LoVo (cell line): ENCODE data around the gene ACTR8.
A peak's percentile ranks its signal among the peaks of the same experiment; 100 is the strongest.

Experiments used
- DNase-seq: peaks from one replicate; pipeline ENCODE4 v3.0.0-alpha.2; 2016; ENCODE audit warnings: low spot score

The ACTR8 gene

DNA sequence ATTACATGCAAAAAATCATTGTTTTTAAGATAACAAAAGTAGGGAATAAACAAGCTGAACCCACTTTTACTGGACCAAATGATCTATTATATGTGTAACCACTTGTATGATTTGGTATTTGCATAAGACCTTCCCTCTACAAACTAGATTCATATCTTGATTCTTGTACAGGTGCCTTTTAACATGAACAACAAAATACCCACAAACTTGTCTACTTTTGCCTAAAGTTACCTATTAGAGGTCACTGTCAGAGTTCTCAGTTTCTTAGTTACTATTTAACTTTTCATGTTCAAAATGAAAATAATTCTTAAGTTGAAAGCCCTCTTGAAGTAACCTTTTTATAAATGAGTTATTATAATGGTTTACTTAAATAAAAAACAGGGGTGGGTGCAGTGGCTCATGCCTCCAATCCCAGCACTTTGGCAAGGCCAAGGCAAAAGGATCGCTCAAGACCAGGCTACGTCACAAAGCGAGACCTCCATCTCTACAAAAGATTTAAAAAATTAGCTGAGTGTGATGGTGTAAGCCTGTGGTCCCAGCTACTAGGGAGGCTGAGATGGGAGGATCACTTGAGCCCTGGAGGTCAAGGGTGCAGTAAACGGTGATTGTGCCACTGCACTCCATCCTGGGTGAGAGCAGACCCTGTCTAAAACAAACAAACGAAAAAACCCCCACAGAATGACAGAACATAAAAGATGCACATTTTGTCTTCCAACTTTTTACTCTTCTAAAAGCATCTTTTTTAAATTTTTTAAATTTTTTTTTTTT lies 16.0 kb downstream of the ACTR8 start:
- no peak for DNase-seq

DNA sequence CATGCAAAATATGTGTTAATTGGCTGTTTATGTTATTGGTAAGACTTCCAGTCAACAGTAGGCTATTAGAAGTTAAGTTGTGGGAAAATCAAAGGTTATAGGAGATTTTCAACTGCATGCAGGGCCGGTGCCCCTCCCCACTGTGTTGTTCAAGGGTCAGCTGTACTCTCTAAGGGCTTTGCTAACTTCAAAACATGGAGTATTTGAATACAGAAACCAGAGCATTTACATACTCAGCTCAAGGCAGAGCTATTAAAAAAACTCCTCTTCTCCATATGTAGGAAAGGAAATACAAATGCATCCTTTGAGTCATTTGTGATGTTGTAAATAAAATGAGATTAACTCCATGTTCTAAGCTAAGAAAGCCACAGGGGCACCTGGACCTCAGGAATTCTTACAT lies 18.8 kb downstream of the ACTR8 start:
- DNase-seq = no peak

DNA sequence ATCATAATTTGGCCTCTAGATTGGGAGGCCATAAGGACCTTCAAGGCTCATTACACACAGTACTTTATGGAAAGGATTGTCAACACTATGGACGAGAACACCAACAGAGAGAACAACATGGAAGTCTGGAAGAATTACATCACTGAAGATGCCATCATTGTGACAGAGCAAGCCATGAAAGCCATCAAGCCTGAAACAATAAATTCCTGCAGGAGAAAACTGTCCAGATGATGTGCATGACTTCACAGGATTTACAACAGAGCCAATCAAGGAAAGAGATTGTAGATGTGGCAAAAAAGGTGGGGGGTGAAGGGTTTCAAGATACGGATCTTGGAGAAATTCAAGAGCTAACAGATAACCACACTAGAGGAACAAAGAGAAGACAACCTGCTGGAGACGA lies 19.7 kb downstream of the ACTR8 start:
- DNase-seq = no peak

DNA sequence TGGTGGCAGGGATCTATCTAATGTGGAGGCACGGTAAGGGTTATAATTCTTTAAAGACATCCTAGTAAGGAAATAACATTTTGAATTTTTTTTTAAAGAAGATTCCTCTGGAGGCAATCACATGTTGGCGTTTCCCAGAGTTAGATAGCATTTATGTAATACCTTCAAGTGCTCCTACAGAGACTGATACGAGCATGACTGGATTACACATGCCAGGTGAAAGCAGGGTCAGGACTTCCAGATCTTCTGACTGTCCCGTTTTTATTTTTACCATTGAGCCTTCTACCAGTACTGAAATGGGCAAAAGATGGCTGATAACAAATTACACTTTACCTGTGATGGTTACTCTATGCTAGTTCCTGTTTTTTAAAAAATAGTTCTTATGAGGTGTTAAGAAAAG lies 21.8 kb downstream of the ACTR8 start:
- DNase-seq = no peak

DNA sequence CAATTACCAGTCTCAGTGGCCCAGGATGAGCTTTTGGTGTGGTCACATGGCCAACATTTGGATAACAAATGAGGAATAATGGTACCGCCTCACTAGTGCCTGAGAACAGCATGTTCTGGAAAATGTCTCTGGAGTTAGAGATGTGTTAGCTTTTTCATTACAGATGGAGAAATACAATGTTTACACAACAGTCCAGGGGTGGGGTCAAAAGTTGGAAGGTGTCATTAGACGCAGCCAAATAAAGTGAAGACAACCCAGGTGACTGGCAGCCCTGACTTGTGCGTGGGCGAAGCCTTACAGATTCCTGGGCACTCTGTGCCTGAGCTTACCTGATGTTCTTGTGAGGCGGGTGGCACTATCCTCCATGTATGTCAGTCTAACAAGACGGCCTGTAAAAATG lies 22.8 kb downstream of the ACTR8 start:
- no peak for DNase-seq

DNA sequence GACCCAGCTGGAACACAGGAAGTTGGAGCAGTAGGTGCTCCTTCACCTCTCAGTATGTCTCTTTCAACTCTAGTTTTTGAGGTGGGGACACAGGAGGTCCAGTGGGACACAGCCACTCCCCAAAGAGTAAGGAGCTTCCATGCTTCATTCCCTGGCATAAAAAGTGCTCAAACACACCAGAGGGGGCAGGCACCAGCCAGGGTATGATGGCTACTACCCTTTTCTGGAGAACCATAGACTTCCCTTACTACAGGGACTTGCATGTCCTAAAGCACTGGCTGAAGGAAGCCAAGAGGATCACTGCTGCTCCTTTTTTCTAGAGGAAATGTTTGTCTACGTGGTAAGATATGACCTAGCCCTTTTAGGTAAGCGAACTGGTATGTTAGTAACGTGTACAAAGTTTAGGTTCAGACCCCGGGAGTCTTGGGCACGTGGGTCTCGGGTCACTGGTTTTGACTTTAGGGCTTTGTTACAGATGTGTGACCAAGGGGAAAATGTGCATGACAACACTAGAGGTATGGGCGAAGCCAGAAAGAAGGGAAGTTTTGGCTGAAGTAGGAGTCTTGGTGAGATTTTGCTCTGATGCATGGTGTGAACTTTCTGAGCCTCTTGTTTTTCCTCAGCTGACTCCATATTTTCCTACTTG lies 23.7 kb downstream of the ACTR8 start:
- DNase-seq = no peak

DNA sequence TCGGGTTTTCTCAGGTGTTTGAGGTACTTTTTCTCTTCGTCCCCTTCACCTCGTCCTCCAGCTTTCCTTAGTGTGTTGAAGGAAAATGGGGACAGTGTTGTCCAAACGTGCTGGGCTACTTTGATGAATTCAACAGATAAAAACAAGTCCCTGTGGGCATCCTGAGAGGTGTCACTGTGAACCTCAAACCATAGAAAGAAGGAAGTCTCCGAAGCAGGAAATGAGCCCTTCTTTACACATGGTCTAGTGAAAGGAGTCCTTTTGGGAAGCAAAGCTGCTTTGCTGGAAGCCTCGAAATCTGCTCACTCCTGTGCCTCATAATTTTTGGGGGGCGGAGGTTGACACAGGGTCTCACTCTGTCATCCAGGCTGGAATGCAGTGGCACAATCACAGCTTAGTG lies 25.0 kb downstream of the ACTR8 start:
- no peak for DNase-seq

DNA sequence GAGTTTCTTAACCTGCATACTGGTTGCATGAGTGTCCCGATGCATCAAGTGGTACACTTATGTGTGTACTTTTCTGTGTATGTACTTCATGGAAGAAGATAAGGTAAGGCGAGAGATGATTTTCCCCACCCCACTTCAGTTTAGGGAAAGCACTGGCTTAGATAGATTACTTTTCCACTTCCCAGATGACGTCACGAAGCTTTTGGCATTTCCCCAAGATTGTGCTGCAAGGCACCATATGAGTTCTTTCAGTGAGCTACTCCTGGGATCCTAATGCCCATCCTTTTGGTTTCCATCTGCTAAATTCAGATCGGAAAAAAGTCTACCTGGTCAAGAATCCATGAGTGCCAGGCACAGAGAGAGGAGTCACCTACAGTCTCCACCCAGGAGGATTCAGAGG lies 31.1 kb downstream of the ACTR8 start:
- DNase-seq = no peak

DNA sequence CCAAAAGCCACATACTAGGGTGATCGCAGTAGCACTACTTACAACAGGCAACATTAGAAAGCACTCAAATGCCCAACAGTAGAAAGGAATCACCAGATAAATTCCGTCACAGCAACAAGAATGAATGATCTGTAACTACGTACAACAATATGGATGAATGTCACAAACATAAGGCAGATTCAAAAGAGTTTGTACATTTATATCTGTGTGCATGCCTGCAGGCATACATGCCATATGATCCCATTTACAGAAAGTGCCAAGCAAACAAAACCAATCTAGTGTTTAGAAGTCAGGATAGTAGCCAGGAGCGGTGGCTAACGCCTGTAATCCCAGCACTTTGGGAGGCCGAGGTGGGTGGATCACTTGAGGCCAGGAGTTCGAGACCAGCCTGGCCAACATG lies 32.0 kb downstream of the ACTR8 start:
- no peak for DNase-seq

DNA sequence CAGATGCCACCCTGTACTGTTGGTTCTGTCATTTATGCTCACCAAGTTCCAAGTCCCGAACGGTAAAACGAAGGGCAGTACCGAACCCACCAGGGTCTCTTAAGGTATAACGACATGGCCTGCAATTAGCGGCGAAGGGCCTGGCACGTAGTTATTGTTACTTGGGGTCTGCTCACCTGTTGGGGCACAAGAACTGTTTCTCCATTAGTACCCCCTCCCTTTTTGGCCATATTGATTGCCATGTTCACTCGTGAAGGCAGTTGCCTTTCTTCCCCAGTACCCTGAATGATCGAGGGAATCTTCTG lies 35.1 kb downstream of the ACTR8 start:
- DNase-seq = no peak

DNA sequence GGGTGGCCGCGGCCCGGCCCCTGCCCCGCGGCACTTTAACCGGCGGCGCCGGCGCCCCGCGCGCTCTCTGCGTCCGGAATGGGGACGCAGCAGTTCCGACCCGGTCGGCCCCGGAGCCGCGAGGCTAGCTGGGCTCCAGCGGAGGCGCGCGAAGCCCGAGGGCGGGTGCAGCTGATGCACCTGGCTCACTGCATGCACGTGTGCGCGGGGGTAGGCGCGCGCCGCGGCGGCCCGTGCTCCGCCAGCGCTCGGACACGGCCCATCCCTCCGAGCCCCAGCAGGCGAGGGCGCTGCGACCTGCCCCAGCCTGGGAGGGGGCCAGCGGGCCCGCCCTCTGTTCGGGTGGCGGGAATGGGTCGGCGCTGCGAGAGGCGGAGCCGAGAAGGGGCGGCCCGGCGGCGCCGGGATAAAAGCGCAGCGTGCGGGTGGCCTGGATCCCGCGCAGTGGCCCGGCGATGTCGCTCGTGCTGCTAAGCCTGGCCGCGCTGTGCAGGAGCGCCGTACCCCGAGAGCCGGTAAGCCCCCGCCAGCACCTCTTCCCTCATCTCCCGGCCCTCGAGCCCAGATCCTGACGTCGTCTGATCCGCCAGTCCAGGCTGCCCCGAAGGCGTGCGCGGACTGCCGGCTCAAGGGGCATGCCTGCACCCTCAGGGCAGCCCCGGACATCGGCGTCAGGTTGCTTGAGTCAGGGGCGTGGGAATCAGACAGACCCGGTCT lies 35.7 kb downstream of the ACTR8 start, which contains the start of the genes CHDH and IL17RB:
Gene CHDH (minus strand): TSS at position 286 of the 717 bp plus-strand sequence. CDS start 22,411 bp downstream, outside the sequence.
Gene IL17RB (plus strand): TSS at position 435 of the 717 bp plus-strand sequence. CDS start 21 bp downstream, at position 456.
- peak; percentile 85 for DNase-seq

DNA sequence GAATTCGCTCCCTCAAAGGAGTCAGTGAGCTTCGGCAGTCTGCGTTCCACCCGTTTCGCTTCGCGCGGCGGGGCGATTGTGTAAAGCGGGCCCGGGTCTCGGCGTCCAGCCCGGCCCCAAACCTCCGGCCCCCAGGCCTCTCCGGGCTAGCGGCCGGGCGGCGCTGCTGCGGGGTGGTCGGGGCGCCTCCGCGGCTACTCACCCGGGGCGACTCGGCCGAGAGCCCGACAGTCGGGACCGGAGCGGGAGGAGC lies 36.1 kb downstream of the ACTR8 start:
- DNase-seq = no peak

DNA sequence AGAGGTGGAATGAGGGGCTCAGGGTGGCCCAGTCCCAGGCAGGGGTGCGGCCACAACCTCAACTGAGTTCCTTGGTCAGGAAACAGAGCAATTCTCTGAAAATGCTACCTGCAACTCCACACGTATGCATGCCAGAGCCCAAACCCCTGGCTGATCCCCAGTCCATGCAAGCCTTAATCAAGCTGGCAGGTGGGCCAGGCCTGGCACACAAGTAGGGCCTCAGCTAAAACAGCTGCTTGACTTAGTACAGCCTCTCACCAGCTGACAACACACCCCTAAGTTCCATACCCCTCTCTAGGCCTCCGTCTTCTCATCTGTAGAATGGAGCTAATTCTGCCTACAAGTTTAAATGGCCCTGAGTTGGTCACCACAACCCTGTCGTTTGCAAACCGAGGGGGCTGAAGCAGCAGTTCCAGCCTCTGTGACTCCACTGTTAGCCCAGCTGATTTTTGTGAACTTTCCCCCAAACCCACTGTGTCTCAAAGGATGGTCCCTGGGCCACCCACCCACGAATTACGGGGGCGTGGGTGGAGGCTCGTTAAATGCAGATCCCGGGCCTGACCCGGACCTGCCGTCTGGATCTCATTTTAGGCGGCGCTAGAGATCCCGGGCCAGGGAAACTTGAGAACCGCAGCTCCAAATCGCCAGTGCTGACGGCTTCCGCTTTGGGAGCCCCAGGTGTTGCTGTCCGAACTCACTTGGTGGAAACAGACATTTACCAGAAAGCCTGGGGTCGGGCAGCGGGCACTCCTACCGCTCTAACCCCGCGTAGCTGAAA lies 36.7 kb downstream of the ACTR8 start:
- peak; percentile 52 for DNase-seq

DNA sequence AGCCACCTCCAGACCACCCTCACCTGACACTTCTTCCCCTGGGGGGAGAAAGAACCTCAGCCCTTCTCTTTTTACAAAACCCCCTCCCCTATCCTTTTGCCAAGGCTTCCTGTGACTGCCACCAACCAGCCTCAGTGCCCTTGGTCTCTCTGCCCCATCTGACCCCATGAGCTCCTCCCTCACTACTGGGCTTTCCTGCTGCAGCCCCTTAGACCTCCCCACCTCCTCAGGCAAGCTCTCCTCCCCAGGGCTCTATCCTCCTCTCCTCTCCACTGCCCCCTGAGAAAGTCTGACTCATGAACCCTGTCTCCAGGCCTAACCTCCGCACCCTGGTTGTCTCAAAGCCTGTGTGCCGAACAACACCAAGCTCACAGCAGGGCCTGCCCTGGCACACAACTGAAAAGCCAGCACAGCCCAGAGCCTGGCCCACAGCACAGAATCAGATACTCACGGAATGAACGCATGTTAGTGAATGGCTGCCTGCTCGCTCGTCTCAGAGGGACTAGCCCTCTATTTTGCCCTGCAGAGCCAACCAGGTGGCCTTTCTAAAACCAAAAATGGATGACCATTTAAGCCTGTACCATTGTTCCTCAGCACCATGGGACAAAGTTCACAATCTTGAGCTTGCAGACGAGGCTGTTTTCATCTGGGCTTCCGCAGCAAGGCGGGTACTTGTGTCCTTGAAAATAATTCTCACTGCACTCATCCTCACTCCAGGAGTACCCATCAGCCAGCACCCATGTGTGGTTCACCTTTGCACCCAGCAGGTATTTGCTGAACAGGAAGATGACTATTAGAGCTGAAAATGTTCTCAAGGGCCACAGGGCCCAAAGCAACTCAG lies 37.5 kb downstream of the ACTR8 start:
- no peak for DNase-seq

DNA sequence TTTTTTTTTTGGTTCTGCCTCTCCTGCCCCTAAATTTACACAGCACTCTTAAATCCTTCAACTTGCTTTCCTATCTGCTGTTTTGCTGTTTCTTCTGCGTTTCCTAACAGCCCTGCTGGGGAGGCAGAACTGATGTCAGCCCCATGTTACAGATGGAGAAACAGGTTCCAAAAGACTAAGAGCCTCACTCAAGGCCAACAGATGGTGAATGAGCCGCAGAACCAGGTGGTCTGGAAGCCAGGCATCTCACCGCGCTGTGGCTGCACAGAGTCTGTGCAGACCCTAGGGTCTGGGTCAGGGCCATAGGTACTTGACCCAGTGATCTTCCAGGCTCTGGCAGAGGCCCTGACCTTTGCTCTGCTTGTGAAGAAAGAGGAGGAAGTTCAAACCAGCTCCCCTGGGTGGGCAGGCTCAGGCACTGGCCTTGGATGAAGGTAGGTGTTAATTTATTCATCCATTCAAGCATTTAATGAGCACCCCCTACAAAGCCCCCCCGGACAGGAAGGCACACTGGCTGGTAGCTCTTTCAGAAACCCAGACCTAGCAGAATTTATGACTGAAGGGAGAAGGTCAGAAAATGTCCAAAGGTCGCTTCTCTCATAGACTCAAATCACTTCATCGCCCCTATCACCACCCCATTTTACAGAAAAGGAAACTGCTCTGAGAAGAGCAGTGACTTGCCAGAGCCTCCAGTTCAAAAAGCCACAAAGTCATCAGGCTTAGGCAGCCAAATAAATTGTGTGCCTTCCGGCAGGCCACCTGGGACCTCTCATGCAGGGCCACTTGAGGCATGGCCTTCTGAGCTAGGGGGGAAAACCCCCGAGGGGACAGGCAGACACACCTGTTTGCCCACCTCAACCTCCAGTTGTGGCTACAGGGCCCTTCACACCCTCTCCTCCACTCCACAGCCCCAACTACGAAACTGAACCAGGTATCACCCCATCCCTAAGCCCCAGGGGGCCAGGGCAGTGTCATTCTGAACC lies 38.5 kb downstream of the ACTR8 start:
- DNase-seq = no peak

DNA sequence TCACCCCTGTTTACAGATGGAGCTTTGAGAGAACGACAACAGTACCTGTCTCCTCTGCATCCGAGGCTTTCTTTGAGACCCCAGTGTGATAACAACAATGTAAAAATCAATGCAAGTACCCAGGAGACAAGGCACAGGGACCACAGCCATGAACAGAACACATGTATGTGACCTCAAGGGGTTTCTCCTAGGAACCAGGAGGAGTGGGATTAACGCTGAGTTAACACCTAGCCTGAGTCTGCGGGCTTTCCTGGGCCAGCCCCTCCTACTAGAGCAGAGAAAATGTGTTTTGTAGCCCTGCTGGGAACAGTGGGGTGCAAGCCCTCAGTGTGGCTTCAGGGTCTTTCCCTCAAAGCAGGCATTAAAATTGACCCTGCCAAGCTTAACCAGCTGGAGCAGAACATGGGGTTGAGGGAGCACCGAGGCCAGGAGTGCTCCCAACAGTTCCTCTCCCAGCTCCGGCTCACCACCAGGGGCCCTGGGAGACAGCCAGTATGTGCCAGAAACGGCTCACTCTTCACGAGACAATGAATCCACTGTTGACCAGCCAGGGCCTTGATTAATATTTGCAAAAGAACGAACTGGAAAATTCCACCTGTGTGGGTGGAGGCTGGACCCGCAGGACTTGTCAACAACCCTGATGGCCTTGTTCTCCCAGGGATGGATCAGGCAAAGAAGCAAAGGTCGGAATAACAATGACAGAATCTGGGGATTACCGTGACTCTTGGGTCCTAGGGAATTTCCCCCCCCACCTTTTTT lies 39.3 kb downstream of the ACTR8 start:
- DNase-seq = peak; percentile 67

DNA sequence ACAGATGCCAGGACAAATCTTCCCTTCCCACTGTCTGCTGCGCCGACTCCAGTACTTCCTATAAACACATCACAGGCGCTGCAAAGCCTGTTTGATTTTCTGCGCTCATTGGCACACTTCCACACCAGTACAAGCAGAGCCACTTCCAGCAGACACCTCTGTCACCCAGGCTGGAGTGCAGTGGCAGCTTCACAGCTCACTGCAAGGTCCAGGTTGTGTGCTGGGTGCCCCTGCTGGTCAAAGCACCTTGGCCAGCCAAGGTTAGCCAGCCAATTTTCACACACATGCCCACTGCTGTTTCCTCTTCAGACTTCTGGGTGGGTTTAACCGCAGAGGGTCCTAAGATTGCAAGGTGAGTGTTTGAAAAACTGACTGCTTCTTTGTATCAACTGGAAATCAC lies 40.7 kb downstream of the ACTR8 start:
- DNase-seq = no peak

DNA sequence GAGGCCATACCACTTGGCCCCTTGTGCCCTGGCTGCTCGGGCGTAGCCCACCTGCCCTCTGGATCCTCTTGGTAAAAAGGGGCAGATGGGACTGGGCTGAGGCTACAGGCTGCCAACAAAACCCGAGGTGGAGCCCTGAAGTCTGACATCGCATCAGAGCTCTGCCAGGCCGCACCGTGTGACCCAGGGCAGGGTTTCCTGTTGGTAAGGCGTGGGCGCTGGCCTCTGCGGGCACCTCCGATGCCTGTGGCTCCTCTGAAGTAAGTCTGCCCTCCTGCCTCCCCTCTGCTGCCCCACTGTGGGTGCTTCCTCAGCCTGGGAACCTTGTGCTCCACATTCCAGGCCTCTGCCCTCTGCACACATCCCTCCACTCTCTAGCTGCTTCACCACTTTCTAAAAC lies 44.6 kb downstream of the ACTR8 start:
- DNase-seq = no peak

DNA sequence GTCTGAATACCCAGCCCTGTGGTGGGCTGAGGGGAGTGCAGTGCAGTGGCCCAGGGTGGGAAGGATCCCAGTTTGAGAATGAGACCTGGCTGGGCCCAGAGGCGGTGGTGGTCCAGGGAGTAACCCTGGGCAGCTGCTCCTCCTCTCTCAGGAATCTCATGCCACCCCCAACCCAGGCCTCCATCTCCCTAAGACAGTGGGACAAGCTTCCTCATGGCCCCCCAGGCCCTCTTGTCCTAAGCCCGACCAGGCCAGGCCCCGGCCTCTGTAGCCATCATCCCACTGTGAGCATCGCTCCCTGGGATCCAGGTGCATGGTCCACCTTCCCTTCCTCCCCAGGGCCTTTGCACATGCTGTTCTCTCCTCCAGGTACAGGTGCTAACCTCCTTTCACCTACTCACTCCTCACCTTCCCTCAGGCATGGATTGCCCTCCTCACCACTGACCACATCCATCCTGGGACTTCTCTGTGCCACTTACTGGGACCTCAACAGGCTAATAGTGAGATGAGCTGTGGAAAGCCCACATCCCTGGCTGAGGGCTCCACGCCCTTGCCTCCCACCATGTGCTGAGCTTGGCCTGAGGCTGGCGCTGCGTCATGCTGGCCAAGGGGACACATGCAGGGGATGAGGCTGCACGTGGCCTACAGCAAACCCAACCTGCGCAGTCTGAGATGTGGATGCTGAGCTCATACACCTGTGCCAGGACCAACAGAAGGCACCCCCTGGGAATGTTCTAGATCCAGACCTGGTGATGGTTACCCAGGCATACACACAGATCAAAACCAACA lies 45.7 kb downstream of the ACTR8 start:
- DNase-seq = no peak
